GM10266 (cell line): Measurements from ENCODE around the gene HPDL.
A peak's percentile ranks its signal among the peaks of the same experiment; 100 is the strongest.

ENCODE experiments used
- DNase-seq: peaks from one replicate; pipeline ENCODE4 v3.0.0; 2012; ENCODE audit errors: extremely low spot score
- CTCF ChIP-seq: IDR thresholded peaks from 2 replicates; pipeline ENCODE4 v1.5.1; 2012; ENCODE audit warnings: mild to moderate bottlenecking, low read depth; ENCODE audit not compliant: control insufficient read depth, insufficient read depth; ENCODE audit errors: missing control alignments

The HPDL gene

GRCh38 chr1:45306319-45306718 is 20.4 kb upstream of the HPDL start:
- peak; percentile 61 for DNase-seq

GRCh38 chr1:45306905-45307304 is 19.8 kb upstream of the HPDL start:
- no peak for TF ChIP-seq CTCF
- DNase-seq = no peak

More at GRCh38 chr1:45306319-45306718, 20.4 kb upstream of the HPDL start:
- no peak for TF ChIP-seq CTCF

GRCh38 chr1:45314266-45314665 is 12.4 kb upstream of the HPDL start:
- no peak for TF ChIP-seq CTCF
- no peak for DNase-seq

GRCh38 chr1:45317166-45317565 is 9.5 kb upstream of the HPDL start:
- DNase-seq = no peak
- TF ChIP-seq CTCF = no peak

- no peak for TF ChIP-seq CTCF
These were observed 6.9 kb upstream of the HPDL start for GRCh38 chr1:45319761-45320160.

GRCh38 chr1:45321444-45321843 is 5.3 kb upstream of the HPDL start:
- DNase-seq = no peak
- no peak for TF ChIP-seq CTCF

More at GRCh38 chr1:45319761-45320160, 6.9 kb upstream of the HPDL start:
- no peak for DNase-seq

GRCh38 chr1:45322486-45323040 is 4.1 kb upstream of the HPDL start:
- TF ChIP-seq CTCF = no peak

More at GRCh38 chr1:45322486-45323040, 4.1 kb upstream of the HPDL start:
- DNase-seq = peak; percentile 6
